GM23338 (cell line): ENCODE data around the gene WNT9A. TPM values are rescaled to one million over a fixed set of nuclear protein-coding genes. Genes with fewer than 3 reads are reported as not detected.

Experiments used
- ATAC-seq: fragments of 200-7000 bp; cut with Tn5 transposase; 3 replicates; pipeline ENCODE4 v1.9.1; 2020
- DNase-seq: peaks from one replicate; pipeline ENCODE4 v3.0.0-alpha.2; 2015; ENCODE audit warnings: low spot score
- H2AFZ ChIP-seq: fragments of 200-600 bp; sonication (generic); 2 replicates; pipeline ENCODE4 v1.8.0; 2016; ENCODE audit warnings: antibody characterized with exemption, mild to moderate bottlenecking, moderate library complexity
- H3F3A ChIP-seq: fragments of 200-600 bp; sonication (generic); replicated peaks from 2 replicates; pipeline ENCODE4 v1.8.0; 2017; ENCODE audit warnings: antibody characterized with exemption, mixed run types, low read depth
- H3K27ac ChIP-seq: fragments of 200-600 bp; sonication (generic); 2 replicates; pipeline ENCODE4 v1.6.1; 2016; ENCODE audit warnings: low read depth
- H3K27me3 ChIP-seq: fragments of 200-600 bp; sonication (generic); 2 replicates; pipeline ENCODE4 v1.8.0; 2016; ENCODE audit warnings: mild to moderate bottlenecking, mixed run types, moderate library complexity; ENCODE audit not compliant: insufficient read depth
- H3K36me3 ChIP-seq: fragments of 200-600 bp; sonication (generic); 2 replicates; pipeline ENCODE4 v1.8.0; 2016; ENCODE audit warnings: mild to moderate bottlenecking; ENCODE audit not compliant: insufficient read depth
- H3K4me1 ChIP-seq: fragments of 200-600 bp; sonication (generic); 2 replicates; pipeline ENCODE4 v1.8.0; 2016; ENCODE audit warnings: mild to moderate bottlenecking, moderate library complexity; ENCODE audit not compliant: insufficient read depth
- H3K4me2 ChIP-seq: fragments of 200-600 bp; sonication (generic); 2 replicates; pipeline ENCODE4 v1.7.1; 2017; ENCODE audit warnings: mixed run types
- H3K4me3 ChIP-seq: fragments of 200-600 bp; sonication (generic); 2 replicates; pipeline ENCODE4 v1.6.1; 2016; ENCODE audit warnings: mixed run types
- H3K79me2 ChIP-seq: fragments of 200-600 bp; sonication (generic); replicated peaks from 2 replicates; pipeline ENCODE4 v1.8.0; 2017; ENCODE audit warnings: mild to moderate bottlenecking; ENCODE audit not compliant: insufficient read depth
- H3K9me2 ChIP-seq: fragments of 200-600 bp; sonication (generic); 2 replicates; pipeline ENCODE4 v1.8.0; 2017; ENCODE audit not compliant: insufficient read depth
- H4K20me1 ChIP-seq: fragments of 200-600 bp; sonication (generic); replicated peaks from 2 replicates; pipeline ENCODE4 v1.8.0; 2017; ENCODE audit warnings: mild to moderate bottlenecking; ENCODE audit not compliant: insufficient read depth
- H3K27ac Mint-ChIP-seq: 2 replicates; pipeline ENCODE4 v1.8.0; 2020; ENCODE audit warnings: inconsistent platforms, mild to moderate bottlenecking, moderate library complexity, mixed read lengths
- H3K27me3 Mint-ChIP-seq: 3 replicates; pipeline ENCODE4 v1.8.0; 2022; ENCODE audit warnings: low read depth, mild to moderate bottlenecking, moderate library complexity, mixed read lengths, inconsistent platforms; ENCODE audit not compliant: insufficient read depth, poor library complexity
- H3K36me3 Mint-ChIP-seq: 3 replicates; pipeline ENCODE4 v1.8.0; 2021; ENCODE audit warnings: low read depth, mild to moderate bottlenecking, inconsistent platforms, moderate library complexity, mixed read lengths
- H3K4me1 Mint-ChIP-seq: 3 replicates; pipeline ENCODE4 v1.8.0; 2020; ENCODE audit warnings: mild to moderate bottlenecking, inconsistent platforms, mixed read lengths
- H3K4me3 Mint-ChIP-seq: 3 replicates; pipeline ENCODE4 v1.8.0; 2021; ENCODE audit warnings: moderate library complexity, mild to moderate bottlenecking, inconsistent platforms, mixed read lengths
- H3K9me3 Mint-ChIP-seq: 3 replicates; pipeline ENCODE4 v1.8.0; 2020; ENCODE audit warnings: moderate library complexity, mild to moderate bottlenecking, inconsistent platforms, mixed read lengths
- EZH2 ChIP-seq: fragments of 200-600 bp; sonication (generic); IDR thresholded peaks from one replicate; pipeline ENCODE4 v1.8.0; 2017; ENCODE audit warnings: antibody characterized with exemption, mild to moderate bottlenecking, low read depth; ENCODE audit not compliant: unreplicated experiment
- EZH2phosphoT487 ChIP-seq: fragments of 200-600 bp; sonication (generic); IDR thresholded peaks from one replicate; pipeline ENCODE4 v1.8.1; 2018; ENCODE audit warnings: antibody characterized with exemption; ENCODE audit not compliant: unreplicated experiment
- NANOG ChIP-seq: IDR thresholded peaks from 2 replicates; pipeline ENCODE4 v1.6.1; 2016; ENCODE audit warnings: antibody characterized with exemption, borderline replicate concordance
- POLR2AphosphoS5 ChIP-seq: IDR thresholded peaks from 2 replicates; pipeline ENCODE4 v1.6.1; 2016; ENCODE audit warnings: antibody characterized with exemption, low read depth
- STAT1 ChIP-seq: IDR thresholded peaks from one replicate; pipeline ENCODE4 v1.6.1; 2016; ENCODE audit warnings: antibody characterized with exemption; ENCODE audit not compliant: unreplicated experiment
- ZNF114 ChIP-seq: fragments of 250-450 bp; sonication (Bioruptor Pico); IDR thresholded peaks from 2 replicates; pipeline ENCODE4 v1.5.0; 2020; ENCODE audit warnings: mild to moderate bottlenecking, moderate library complexity
- polyA plus RNA-seq: library from polyadenylated mRNA; unstranded; fragments of >200 nt; fragmentation: Nextera tagmentation; extraction: Ambion mirVana; gene quantifications from 2 replicates; pipeline ENCODE4 v1.2.1, GENCODE V29; 2016
- total RNA-seq: library from RNA; depleted of rRNA; stranded (reverse); fragments of >200 nt; shearing (Covaris generic); gene quantifications from 2 replicates; pipeline ENCODE4 v1.2.3, GENCODE V29; 2014
- TF ChIP-seq, protein P1 (sequence below), 2 experiments: fragments of 200-600 bp in 1 of 2; sonication (generic) in 1 of 2; conservative IDR thresholded peaks; 2 replicates each; pipeline versions ENCODE4 v1.5.1 to v1.6.1; 2016 to 2017; ENCODE audit warnings: antibody characterized with exemption in 2 of 2, low read depth in 2 of 2, mild to moderate bottlenecking in 2 of 2, moderate library complexity in 1 of 2
- TF ChIP-seq, protein P2 (sequence below): IDR thresholded peaks from 2 replicates; pipeline ENCODE4 v1.6.1; 2016; ENCODE audit warnings: antibody characterized with exemption
- TF ChIP-seq, protein P3 (sequence below): fragments of 250-450 bp; sonication (Bioruptor Pico); IDR thresholded peaks from 2 replicates; pipeline ENCODE4 v1.5.0; 2020; ENCODE audit warnings: mild to moderate bottlenecking, moderate library complexity

WNT9A gene
- total and polyA plus RNA-seq, 2 experiments from 2014 or later, result 0.06 to 2.0 TPM

GRCh38 chr1:227938911-227939790 is 8.6 kb downstream of the WNT9A start:
- H3K36me3 ChIP-seq, result no peaks in the 10 kb centered on the region
- Mint-ChIP-seq H3K4me1 (no peaks in the 10 kb centered on the region; the same call in 2 of the 3 replicates), H3K36me3 (no peaks in the 10 kb centered on the region), H3K27ac (no peak overlapping the region), H3K4me3 (no peak overlapping the region), H3K9me3 (no peaks in the 10 kb centered on the region), H3K27me3 (peaks cover 10% of the 10 kb centered on the region)
- no peak overlapping the region for H3K4me3 ChIP-seq
- H3K27ac ChIP-seq, result no peak overlapping the region
- TF ChIP-seq EZH2, result no peak
- TF ChIP-seq, protein P1, sequence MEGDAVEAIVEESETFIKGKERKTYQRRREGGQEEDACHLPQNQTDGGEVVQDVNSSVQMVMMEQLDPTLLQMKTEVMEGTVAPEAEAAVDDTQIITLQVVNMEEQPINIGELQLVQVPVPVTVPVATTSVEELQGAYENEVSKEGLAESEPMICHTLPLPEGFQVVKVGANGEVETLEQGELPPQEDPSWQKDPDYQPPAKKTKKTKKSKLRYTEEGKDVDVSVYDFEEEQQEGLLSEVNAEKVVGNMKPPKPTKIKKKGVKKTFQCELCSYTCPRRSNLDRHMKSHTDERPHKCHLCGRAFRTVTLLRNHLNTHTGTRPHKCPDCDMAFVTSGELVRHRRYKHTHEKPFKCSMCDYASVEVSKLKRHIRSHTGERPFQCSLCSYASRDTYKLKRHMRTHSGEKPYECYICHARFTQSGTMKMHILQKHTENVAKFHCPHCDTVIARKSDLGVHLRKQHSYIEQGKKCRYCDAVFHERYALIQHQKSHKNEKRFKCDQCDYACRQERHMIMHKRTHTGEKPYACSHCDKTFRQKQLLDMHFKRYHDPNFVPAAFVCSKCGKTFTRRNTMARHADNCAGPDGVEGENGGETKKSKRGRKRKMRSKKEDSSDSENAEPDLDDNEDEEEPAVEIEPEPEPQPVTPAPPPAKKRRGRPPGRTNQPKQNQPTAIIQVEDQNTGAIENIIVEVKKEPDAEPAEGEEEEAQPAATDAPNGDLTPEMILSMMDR (conservative IDR thresholded peaks at IDR 0.05; ENCODE audit: low read depth in 2 of 2), result no peak
- TF ChIP-seq NANOG, result no peak
- TF ChIP-seq ZNF114, result no peak
- TF ChIP-seq EZH2phosphoT487, result no peak
- TF ChIP-seq POLR2AphosphoS5, result no peak
- TF ChIP-seq, protein P2, sequence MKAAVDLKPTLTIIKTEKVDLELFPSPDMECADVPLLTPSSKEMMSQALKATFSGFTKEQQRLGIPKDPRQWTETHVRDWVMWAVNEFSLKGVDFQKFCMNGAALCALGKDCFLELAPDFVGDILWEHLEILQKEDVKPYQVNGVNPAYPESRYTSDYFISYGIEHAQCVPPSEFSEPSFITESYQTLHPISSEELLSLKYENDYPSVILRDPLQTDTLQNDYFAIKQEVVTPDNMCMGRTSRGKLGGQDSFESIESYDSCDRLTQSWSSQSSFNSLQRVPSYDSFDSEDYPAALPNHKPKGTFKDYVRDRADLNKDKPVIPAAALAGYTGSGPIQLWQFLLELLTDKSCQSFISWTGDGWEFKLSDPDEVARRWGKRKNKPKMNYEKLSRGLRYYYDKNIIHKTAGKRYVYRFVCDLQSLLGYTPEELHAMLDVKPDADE, result no peak
- no peak for TF ChIP-seq STAT1
- DNase-seq (no peak), ATAC-seq (no peak)
- no peaks in the 10 kb centered on the region for H3K27me3 ChIP-seq
- no peaks in the 10 kb centered on the region for H3K4me1 ChIP-seq
- no peaks in the 10 kb centered on the region for H3K79me2 ChIP-seq
- H3F3A ChIP-seq, result no peaks in the 10 kb centered on the region
- H2AFZ ChIP-seq, result no peak overlapping the region
- no peaks in the 10 kb centered on the region for H3K9me2 ChIP-seq
- no peaks in the 10 kb centered on the region; the same call in 1 of the 2 replicates for H4K20me1 ChIP-seq
- no peak overlapping the region for H3K4me2 ChIP-seq

DNA sequence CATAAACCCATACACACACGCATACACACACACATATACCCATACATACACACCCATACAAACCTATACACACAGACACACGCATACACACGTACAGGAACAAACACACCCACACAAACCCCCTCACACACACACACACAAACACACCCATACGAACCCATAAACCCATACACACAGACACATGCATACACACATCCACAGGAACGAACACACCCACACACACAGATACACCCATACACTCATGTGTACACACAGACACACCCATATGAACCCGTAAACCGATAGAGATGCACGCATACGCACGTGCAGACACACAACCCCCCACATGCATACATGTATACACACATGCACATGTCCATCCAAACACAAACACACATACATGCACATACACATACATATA is 9.5 kb downstream of the WNT9A start:
- no peaks in the 10 kb centered on the region for H3K36me3 Mint-ChIP-seq
- Histone ChIP-seq H3K27me3 (no peaks in the 10 kb centered on the region), H2AFZ (no peak overlapping the region), H3K36me3 (no peaks in the 10 kb centered on the region), H3K4me3 (no peak overlapping the region), H3K4me2 (no peak overlapping the region), H3K27ac (no peak overlapping the region), H3F3A (no peaks in the 10 kb centered on the region), H3K79me2 (no peaks in the 10 kb centered on the region), H3K4me1 (no peaks in the 10 kb centered on the region), H4K20me1 (no peaks in the 10 kb centered on the region), H3K9me2 (no peaks in the 10 kb centered on the region)
- H3K4me3 Mint-ChIP-seq, result no peak overlapping the region
- H3K27me3 Mint-ChIP-seq, result peaks cover 8% of the 10 kb centered on the region
- DNase-seq (no peak), ATAC-seq (no peak)
- no peaks in the 10 kb centered on the region for H3K9me3 Mint-ChIP-seq
- no peak overlapping the region for H3K27ac Mint-ChIP-seq
- no peaks in the 10 kb centered on the region for H3K4me1 Mint-ChIP-seq
- TF ChIP-seq, protein P1 (conservative IDR thresholded peaks at IDR 0.05; ENCODE audit: low read depth in 2 of 2), result no peak
- TF ChIP-seq NANOG, result no peak
- TF ChIP-seq, protein P3, sequence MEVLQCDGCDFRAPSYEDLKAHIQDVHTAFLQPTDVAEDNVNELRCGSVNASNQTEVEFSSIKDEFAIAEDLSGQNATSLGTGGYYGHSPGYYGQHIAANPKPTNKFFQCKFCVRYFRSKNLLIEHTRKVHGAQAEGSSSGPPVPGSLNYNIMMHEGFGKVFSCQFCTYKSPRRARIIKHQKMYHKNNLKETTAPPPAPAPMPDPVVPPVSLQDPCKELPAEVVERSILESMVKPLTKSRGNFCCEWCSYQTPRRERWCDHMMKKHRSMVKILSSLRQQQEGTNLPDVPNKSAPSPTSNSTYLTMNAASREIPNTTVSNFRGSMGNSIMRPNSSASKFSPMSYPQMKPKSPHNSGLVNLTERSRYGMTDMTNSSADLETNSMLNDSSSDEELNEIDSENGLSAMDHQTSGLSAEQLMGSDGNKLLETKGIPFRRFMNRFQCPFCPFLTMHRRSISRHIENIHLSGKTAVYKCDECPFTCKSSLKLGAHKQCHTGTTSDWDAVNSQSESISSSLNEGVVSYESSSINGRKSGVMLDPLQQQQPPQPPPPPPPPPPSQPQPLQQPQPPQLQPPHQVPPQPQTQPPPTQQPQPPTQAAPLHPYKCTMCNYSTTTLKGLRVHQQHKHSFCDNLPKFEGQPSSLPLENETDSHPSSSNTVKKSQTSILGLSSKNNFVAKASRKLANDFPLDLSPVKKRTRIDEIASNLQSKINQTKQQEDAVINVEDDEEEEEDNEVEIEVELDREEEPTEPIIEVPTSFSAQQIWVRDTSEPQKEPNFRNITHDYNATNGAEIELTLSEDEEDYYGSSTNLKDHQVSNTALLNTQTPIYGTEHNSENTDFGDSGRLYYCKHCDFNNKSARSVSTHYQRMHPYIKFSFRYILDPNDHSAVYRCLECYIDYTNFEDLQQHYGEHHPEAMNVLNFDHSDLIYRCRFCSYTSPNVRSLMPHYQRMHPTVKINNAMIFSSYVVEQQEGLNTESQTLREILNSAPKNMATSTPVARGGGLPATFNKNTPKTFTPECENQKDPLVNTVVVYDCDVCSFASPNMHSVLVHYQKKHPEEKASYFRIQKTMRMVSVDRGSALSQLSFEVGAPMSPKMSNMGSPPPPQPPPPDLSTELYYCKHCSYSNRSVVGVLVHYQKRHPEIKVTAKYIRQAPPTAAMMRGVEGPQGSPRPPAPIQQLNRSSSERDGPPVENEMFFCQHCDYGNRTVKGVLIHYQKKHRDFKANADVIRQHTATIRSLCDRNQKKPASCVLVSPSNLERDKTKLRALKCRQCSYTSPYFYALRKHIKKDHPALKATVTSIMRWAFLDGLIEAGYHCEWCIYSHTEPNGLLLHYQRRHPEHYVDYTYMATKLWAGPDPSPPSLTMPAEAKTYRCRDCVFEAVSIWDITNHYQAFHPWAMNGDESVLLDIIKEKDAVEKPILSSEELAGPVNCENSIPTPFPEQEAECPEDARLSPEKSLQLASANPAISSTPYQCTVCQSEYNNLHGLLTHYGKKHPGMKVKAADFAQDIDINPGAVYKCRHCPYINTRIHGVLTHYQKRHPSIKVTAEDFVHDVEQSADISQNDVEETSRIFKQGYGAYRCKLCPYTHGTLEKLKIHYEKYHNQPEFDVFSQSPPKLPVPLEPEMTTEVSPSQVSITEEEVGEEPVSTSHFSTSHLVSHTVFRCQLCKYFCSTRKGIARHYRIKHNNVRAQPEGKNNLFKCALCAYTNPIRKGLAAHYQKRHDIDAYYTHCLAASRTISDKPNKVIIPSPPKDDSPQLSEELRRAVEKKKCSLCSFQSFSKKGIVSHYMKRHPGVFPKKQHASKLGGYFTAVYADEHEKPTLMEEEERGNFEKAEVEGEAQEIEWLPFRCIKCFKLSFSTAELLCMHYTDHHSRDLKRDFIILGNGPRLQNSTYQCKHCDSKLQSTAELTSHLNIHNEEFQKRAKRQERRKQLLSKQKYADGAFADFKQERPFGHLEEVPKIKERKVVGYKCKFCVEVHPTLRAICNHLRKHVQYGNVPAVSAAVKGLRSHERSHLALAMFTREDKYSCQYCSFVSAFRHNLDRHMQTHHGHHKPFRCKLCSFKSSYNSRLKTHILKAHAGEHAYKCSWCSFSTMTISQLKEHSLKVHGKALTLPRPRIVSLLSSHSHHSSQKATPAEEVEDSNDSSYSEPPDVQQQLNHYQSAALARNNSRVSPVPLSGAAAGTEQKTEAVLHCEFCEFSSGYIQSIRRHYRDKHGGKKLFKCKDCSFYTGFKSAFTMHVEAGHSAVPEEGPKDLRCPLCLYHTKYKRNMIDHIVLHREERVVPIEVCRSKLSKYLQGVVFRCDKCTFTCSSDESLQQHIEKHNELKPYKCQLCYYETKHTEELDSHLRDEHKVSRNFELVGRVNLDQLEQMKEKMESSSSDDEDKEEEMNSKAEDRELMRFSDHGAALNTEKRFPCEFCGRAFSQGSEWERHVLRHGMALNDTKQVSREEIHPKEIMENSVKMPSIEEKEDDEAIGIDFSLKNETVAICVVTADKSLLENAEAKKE (CRISPR knock-in tag), result no peak
- no peak for TF ChIP-seq ZNF114
- no peak for TF ChIP-seq STAT1
